Activated CD4-positive, alpha-beta T cell treated with anti-CD3 and anti-CD28 coated beads for 1 hour (primary cell): ENCODE results near the gene EGFR.

Experiments
- DNase-seq: peaks from one replicate; pipeline ENCODE4 v3.0.0-alpha.2; 2020

Gene EGFR

DNA sequence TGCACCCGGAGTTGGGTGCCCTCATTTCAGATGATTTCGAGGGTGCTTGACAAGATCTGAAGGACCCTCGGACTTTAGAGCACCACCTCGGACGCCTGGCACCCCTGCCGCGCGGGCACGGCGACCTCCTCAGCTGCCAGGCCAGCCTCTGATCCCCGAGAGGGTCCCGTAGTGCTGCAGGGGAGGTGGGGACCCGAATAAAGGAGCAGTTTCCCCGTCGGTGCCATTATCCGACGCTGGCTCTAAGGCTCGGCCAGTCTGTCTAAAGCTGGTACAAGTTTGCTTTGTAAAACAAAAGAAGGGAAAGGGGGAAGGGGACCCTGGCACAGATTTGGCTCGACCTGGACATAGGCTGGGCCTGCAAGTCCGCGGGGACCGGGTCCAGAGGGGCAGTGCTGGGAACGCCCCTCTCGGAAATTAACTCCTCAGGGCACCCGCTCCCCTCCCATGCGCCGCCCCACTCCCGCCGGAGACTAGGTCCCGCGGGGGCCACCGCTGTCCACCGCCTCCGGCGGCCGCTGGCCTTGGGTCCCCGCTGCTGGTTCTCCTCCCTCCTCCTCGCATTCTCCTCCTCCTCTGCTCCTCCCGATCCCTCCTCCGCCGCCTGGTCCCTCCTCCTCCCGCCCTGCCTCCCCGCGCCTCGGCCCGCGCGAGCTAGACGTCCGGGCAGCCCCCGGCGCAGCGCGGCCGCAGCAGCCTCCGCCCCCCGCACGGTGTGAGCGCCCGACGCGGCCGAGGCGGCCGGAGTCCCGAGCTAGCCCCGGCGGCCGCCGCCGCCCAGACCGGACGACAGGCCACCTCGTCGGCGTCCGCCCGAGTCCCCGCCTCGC lies at the start of gene EGFR:
Gene EGFR (plus strand): TSS at position 657 of the 830 bp plus-strand sequence. CDS start 261 bp downstream, outside the sequence.
- no peak for DNase-seq

DNA sequence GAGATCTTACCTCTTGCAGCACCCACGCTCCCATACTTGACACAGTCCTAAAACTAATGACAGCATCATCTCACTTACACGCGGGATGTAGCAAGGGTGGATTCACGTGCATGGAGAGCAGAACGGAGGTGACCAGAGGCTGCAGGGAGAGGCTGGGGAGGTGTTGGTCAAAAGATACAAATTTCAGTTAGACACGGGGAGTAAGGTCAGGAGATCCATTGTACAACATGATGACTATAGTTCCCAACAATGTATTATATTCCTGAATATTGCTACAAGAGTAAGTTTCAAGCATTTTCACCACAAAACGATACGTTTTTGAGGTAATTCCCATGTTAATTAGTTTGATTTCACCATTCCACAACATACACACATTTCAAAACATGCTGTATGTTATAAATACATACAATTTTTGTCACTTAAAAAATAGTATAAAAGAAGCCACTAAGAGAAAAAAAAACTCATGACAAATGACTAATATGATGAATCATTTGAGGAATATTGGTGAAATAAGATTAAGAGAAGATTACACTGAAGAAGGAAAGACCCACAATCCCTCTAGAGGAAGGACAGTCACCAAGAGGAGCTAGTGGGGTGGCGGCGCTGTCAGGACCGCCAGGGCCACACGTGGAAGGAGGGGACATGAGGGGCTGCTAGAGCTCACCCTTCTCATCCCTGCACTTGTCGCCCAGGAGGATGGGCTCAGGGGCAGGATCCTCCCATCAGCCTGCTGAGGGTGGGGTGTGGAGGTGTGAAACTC lies 49.4 kb upstream of the EGFR start:
- DNase-seq: no peak

DNA sequence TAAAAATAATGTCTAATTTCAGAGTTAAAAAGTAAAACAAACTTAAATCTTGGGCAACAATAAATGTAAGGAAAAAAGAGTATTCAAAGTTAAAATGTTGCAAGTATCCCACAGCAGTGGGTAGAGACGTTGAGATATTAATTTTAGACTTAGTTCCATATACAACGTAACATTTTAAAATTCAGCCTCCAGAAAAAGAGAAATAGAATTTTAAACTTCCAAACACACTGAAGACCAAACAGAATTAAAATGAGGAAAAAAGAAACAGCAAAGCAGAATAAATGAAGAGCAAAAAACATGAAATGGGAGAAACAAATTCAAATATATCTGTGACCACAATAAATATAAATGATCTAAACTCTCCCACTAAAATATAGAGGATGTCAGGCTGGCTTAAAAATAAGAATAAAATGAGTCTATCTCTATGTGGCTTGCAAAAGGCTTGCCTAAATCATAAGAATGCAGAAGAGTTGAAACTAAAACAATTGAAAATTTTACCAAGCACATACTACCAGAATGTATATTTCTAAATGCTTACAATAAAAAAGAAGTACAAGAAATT lies 46.0 kb upstream of the EGFR start:
- DNase-seq: no peak

GRCh38 chr7:54978364-54979116 lies 40.3 kb upstream of the EGFR start:
- no peak for DNase-seq

DNA sequence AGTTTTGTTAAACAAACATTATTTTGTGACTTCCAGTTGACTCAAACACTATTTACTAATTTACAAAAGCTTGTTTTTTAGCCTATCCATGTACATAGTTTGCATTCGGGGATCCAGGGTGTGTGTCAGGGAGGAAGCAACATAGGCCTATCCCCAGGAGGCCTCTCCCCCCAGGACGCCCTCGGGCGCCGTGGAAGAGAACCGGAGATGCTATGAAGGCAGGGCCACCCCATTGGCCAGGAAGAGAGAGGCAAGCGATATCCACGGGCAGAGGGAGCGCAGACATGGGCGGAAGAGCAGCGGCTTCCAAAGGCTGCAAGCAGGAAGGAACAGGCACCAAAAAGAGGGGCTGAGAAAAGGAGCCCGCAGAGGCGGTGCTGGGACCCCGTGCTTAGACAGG lies 38.3 kb upstream of the EGFR start:
- DNase-seq: no peak

- no peak for DNase-seq
Observed at GRCh38 chr7:54981913-54982312, 36.9 kb upstream of the EGFR start.

- DNase-seq: no peak
Observed at GRCh38 chr7:54985426-54986330, 33.1 kb upstream of the EGFR start.

DNA sequence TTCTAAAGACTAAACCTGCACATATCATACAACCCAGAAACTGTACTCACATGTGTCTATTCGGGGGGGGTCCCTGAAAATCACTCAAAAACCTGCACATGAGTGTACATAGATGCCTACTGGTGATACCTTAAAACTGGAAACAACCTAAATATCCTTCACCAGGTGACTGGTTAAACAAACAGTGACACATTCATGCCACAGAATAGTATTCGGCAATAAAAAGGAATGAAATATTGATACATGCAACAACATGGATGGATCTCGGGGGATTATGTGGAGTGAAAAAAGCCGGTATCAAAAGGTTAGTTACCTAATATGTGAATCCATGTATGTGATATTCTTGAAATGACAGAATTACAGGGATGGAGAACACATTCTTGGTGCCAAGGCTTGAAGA lies 32.1 kb upstream of the EGFR start:
- DNase-seq: no peak

- no peak for DNase-seq
Observed at GRCh38 chr7:54987772-54988171, 31.0 kb upstream of the EGFR start.

DNA sequence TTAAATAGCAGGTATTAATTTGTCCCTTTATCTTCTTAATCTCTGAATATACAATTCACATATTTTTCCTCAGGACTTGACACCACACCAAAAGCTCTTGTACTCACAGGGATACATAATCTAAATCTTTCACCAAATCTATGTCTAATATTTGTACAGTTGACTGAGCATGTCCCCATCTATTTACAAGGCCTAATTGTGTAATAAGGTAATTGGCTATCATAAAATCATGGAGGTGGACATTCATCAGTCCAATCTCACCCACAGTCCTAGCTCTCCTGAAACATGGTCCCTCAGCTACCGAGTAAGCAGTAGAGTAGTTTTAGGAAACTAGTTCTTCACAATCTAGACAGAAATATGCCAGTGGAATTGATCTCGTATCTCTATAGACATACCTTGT lies 30.3 kb upstream of the EGFR start:
- DNase-seq: no peak

DNA sequence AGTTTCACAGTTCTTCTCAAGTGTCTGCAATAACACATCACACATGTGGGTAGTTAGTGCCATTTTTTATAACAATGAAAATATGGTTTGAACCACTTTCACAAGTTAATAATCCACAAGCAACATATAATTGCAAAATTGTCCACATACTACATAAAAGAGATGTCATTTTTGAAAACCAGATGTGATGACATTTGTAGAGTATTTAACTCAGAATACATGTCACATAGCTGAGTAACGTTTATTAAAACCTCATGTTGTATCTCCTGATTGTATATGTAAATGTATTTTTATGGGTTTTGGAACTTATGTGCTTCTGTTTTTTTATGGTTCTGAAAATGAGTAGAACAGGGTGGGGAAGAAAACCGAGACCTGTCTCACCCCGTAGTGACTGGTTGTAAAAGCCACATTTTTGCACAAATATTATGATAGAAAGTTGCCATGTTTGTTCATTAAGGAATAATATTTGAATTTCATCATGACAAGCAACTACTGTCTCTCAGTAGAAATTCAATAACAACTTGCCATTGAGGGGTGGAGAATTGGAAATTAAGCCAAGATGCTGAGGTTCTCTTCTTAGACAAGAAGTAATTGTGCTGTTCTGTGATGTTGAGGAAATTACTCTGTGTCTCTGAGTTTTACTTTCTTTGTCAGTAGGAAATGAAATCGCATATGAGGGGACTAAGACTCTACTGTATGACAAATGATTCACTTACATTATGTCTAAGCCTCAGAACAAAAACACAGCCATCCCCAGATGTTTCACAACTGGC lies 29.2 kb upstream of the EGFR start:
- DNase-seq: no peak

- no peak for DNase-seq
Observed at GRCh38 chr7:54991341-54991740, 27.5 kb upstream of the EGFR start.

DNA sequence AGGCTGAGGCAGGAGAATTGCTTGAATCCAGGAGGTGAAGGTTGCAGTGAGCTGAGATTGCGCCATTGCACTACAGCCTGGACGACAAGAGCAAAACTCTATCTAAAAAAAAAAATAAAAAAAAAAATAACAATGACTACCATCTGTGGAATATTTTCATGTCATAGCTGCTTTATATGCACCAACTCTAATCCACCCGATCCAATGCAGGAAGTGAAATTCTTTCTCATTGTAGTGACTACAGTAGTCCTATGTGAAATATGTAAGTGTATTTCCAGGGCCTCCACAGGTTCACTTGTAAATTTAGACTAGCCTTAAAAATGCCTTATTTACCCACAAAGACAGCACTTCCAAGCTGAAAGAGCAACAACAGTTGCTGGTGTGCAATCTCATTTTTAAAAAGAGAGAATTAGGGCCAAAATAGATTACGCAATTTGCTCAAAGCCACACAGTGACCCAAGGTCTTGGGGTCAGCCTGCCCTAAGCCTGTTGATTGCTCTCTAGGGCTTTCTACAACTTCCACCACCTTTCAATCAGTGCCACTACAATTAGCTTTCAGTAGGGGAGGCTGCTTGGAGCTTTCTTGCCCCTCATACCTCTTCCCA lies 25.8 kb upstream of the EGFR start:
- DNase-seq: no peak

GRCh38 chr7:54995166-54995565 lies 23.7 kb upstream of the EGFR start:
- DNase-seq: no peak

GRCh38 chr7:54995610-54996363 lies 23.0 kb upstream of the EGFR start:
- no peak for DNase-seq

- DNase-seq: no peak
Observed at GRCh38 chr7:54996391-54996790, 22.4 kb upstream of the EGFR start.

- no peak for DNase-seq
Observed at GRCh38 chr7:55004579-55004978, 14.2 kb upstream of the EGFR start.

- DNase-seq: no peak
Observed at GRCh38 chr7:55005241-55005851, 13.5 kb upstream of the EGFR start.

GRCh38 chr7:55006499-55006898 lies 12.3 kb upstream of the EGFR start:
- no peak for DNase-seq

- DNase-seq: no peak
Observed at GRCh38 chr7:55013851-55014250, 5.0 kb upstream of the EGFR start.
